Uterus (tissue), 2 donors: ENCODE data around the gene SCNN1B.

ENCODE experiments used
- CTCF ChIP-seq, 4 experiments: fragments of 200-600 bp in 2 of 4; fragments of 450-650 bp in 2 of 4; sonication (generic) in 2 of 4; IDR thresholded peaks; one replicate each; pipeline ENCODE4 v1.5.1; 2016 to 2019; ENCODE audit warnings: antibody characterized with exemption in 4 of 4, mild to moderate bottlenecking in 2 of 4, moderate library complexity in 1 of 4
- POLR2A ChIP-seq, 2 donors: fragments of 450-650 bp; IDR thresholded peaks; one replicate each; pipeline ENCODE4 v1.6.1; 2016; ENCODE audit warnings: antibody characterized with exemption in 2 of 2, mild to moderate bottlenecking in 1 of 2, moderate library complexity in 1 of 2

- no peak for TF ChIP-seq CTCF (IDR thresholded peaks at IDR 0.05)
- TF ChIP-seq POLR2A (IDR thresholded peaks at IDR 0.05) = no peak
Observed at GRCh38 chr16:23330161-23330560, 28.1 kb downstream of the SCNN1B start.
